RPMI8226 (cell line): ENCODE data around the gene KIF13A.
"Not testable (repeated sequence)": the region's sequence is repeated elsewhere in the genome, so short reads cannot be mapped to it uniquely, and the experiment has no call there.

Experiments used
- DNase-seq: peaks from one replicate; pipeline ENCODE4 v3.0.0-alpha.2; 2015

KIF13A gene

DNA sequence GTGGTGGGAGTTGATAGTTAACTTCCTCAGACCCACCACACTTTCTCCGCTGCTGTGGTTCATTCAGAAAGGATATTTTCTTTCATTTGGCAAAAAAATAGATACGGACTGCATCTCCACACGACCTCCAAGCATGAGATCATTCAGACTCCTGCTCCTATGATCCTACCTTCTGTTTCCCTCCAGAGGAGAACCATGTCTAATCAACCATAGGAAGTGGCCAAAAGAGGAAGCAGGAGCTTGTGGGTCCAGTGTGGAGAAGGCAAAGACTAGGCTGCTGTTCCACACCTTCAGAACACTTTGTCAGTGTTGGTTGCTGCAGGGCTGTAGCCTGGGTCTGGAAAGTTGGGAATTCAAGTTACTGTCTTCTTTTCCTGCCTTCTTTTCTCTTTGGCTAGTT is 10.6 kb upstream of the KIF13A start:
- DNase-seq = no peak

GRCh38 chr6:17995414-17995813 is 8.0 kb upstream of the KIF13A start:
- DNase-seq = no peak

GRCh38 chr6:17994019-17994418 is 6.6 kb upstream of the KIF13A start:
- DNase-seq = no peak

- DNase-seq = no peak
Measured at GRCh38 chr6:17988422-17988944, 1.0 kb upstream of the KIF13A start.

GRCh38 chr6:17987697-17988421 is 424 bp upstream of the KIF13A start:
- DNase-seq = peak; percentile 69

DNA sequence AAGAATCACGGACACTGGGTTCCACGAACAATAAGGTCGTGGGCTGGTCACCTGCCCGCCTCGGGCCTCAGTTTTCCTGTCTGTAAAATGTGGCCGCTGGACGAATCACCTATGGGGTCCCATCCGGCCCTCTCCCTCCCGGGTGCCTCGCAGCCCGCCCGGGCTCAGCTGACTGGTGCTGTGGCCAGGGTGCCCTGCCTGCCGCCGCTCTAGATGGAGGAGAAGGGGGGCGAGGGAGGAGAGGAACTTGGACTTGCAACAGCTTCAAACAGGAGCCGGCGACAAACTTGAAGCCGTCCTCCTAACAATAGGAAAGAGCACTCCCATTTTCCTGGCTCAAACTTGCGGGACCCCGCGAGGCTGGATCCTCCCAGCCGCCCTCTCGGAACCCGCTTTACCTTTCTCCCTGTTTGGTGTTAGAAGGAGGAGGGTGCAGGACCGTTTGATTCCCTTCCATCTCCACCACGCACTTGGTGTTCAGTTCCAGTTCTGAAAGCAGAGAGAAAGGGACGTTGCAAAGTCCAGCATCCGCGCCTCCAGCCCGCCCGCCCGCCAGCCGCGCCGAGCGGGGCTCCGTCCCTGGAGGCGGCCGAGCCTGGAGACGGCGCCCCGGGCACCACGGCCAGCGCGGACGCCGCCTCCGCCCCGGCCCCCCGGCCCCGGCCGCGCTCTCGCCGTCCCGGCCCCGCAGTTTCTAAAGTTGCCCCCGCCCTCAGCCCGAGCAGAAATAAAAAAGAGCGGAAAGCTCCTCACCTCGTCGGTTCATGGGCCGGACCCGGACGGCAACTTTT is 584 bp downstream of the KIF13A start:
- peak; percentile 30 for DNase-seq

GRCh38 chr6:17985934-17986655 is 1.3 kb downstream of the KIF13A start:
- DNase-seq = no peak

- no peak for DNase-seq
Measured at GRCh38 chr6:17984812-17985670, 2.4 kb downstream of the KIF13A start.

GRCh38 chr6:17984399-17984798 is 3.0 kb downstream of the KIF13A start:
- DNase-seq = no peak

- peak; percentile 73 for DNase-seq
Measured at GRCh38 chr6:17983730-17984129, 3.7 kb downstream of the KIF13A start.

DNA sequence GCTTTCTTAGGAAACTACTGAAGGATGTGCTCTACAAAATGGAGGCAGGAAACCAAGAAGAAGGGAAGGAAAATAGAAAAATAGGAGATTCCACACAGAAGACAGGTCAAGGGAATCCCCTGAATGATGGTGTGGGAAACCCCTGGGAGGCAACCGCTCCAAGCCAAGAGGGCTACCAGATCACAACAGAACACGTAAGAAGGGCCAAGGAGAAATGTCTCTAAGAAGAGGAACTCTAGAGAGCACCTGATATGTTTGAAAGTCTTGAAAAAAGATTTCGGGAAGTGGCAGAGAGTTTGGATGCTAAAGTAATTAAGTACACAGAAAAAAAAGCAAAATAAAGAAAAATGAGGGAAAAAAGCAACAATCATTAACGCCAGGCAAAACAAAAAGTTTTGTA is 7.1 kb downstream of the KIF13A start:
- DNase-seq = no peak

- no peak for DNase-seq
Measured at GRCh38 chr6:17979479-17979878, 8.0 kb downstream of the KIF13A start.

- DNase-seq = not testable (repeated sequence)
Measured at GRCh38 chr6:17976258-17976657, 11.2 kb downstream of the KIF13A start.

DNA sequence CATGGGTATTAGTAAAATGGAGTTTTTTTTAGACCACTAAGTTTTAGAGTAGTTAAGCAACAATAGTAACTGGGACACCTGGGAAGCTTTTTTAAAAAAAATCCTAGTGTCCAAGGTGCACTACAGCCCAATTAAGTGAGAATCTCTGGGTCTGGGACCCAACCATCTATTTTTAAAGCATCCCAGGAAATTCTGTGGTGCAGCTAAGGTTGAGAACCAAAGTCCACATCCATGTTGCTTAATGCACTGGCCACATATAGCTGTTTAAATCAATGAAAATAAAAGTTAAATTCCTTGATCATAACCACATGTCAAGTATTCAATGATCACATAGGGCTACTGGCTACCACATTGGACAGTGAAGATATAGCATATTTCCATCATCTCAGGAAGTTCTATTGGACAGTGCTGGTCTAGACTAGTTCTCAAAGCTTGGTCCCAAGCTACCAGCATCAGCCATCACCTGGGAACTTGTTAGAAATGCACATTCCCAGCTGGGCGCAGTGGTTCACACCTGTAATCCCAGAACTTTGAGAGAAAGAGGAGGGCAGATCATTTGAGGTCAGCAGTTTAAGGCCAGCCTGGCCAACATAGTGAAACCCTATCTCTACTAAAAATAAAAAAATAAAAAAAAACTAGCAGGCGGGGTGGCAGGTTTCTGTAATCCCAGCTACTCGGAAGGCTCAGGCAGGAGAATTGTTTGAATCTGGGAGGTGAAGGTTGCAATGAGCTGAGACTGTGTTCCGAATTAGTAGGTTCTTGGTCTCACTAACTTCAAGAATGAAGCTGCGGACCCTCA is 12.7 kb downstream of the KIF13A start:
- no peak for DNase-seq

GRCh38 chr6:17972978-17973622 is 14.3 kb downstream of the KIF13A start:
- no peak for DNase-seq

DNA sequence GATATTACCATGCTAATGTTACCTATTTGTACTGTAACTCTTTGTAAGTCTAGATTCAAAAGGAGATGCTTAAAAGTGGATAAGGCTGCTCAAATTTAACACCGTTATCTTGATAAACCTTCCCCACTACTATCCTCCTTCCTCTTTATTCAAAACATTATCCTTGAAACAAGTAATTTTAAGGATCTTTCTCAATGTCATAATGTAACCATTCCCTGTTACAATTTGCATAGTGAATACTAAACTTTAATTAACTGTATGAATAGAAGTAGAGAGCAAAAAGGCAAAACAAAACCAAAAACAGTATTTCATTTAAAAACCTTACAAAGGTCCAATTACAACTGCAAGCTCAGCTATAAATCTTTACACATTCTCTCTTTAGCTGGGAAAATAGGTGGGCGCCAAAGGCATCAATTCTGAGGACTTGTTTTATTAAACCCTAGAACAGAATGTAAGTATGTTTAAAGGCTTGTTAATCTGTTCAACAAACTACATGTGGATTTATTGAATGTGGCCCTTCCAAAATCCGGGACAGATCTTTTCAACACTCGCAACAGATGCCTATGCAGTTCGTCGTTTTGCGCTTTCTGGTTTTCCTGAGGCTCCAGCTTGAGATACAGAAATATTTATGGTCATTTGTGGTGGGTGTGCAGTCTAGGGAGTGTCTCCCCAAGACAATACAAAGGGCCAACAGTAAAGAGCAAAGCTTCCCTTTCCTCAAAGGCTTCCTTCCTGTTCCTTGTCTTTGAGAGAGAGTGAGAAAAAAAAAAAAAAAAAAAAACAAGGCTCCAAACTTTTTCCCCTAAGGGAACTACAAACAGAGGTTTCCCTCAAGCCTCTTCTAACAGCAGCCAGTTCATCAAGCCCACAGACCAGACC is 15.1 kb downstream of the KIF13A start:
- DNase-seq = no peak

DNA sequence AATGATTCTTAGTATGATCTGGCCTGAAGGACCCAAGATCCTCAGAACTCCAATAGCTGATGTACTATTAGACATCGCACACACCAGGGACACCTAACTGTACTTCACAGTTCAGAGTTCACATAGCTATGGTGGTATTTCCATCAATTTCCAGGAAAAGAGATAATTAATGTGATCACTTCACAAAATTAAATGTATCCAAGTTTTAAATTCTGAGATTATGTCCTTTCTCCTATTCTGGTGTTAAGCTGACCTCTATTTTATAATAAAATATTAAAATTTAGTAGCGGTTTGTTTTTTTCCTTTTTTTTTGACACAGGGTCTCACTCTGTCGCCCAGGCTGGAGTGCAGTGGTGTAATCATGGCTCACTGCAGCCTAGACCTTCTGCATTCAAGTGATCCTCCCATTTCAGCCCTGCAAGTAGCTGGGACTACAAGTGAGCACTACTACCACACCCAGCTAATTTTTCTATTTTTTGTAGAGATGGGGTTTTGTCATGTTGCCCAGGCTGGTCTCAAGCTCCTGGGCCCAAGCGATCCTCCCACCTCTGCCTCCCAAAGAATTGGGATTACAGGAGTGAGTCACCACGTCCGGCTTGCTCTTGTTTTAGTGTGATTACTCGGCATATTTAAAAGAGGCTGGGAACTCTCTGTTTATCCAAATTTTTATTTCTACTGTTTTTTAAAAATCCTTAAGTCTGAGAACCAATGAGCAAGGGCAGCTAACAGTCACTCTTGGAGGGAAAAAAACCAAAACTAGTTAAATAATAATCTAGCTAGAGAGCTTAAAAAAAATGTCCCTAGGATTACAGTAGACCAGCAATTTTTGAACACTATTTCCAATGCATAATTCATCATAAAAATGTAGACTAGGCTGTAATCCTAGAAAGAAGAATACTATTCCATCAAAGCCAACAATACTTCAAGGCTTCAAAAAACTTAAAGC is 16.0 kb downstream of the KIF13A start:
- DNase-seq = no peak

- no peak for DNase-seq
Measured at GRCh38 chr6:17968876-17969275, 18.6 kb downstream of the KIF13A start.
